Loucy (cell line): ENCODE results near the gene NEK9.

Experiments used
- H2AFZ ChIP-seq: fragments of 200-600 bp; sonication (generic); 2 replicates; pipeline ENCODE4 v1.6.0; 2016; ENCODE audit warnings: antibody characterized with exemption, mild to moderate bottlenecking, low read length, moderate library complexity
- H3F3A ChIP-seq: fragments of 200-600 bp; 2 replicates; pipeline ENCODE4 v1.6.0; 2016; ENCODE audit warnings: antibody characterized with exemption, low read depth, mild to moderate bottlenecking
- H3K27me3 ChIP-seq: fragments of 200-600 bp; sonication (generic); 2 replicates; pipeline ENCODE4 v1.6.1; 2014; ENCODE audit warnings: low read length, mild to moderate bottlenecking; ENCODE audit not compliant: insufficient read depth, poor library complexity, severe bottlenecking
- H3K36me3 ChIP-seq: fragments of 200-600 bp; sonication (generic); 2 replicates; pipeline ENCODE4 v1.6.1; 2016; ENCODE audit warnings: low read length; ENCODE audit not compliant: insufficient read depth
- H3K4me1 ChIP-seq: fragments of 200-600 bp; sonication (generic); 2 replicates; pipeline ENCODE4 v1.5.1; 2014; ENCODE audit warnings: low read length, mild to moderate bottlenecking; ENCODE audit not compliant: insufficient read depth, poor library complexity, severe bottlenecking
- H3K4me2 ChIP-seq: fragments of 200-600 bp; sonication (generic); 2 replicates; pipeline ENCODE4 v1.6.0; 2014; ENCODE audit warnings: antibody characterized with exemption, low read length, low read depth, mild to moderate bottlenecking; ENCODE audit not compliant: poor library complexity, severe bottlenecking
- H3K4me3 ChIP-seq: fragments of 200-600 bp; sonication (generic); 2 replicates; pipeline ENCODE4 v1.5.1; 2014; ENCODE audit warnings: low read length, mild to moderate bottlenecking, mixed read lengths; ENCODE audit not compliant: poor library complexity, severe bottlenecking
- H3K79me2 ChIP-seq: fragments of 200-600 bp; sonication (generic); 2 replicates; pipeline ENCODE4 v1.6.1; 2014; ENCODE audit warnings: low read length; ENCODE audit not compliant: insufficient read depth
- H3K9ac ChIP-seq: fragments of 200-600 bp; sonication (generic); 2 replicates; pipeline ENCODE4 v1.6.0; 2014; ENCODE audit warnings: mild to moderate bottlenecking, low read depth, low read length, moderate library complexity; ENCODE audit not compliant: poor library complexity, severe bottlenecking
- H3K9me2 ChIP-seq: fragments of 200-600 bp; sonication (generic); replicated peaks from 2 replicates; pipeline ENCODE4 v1.6.1; 2016; ENCODE audit warnings: low read depth, low read length, mixed read lengths
- H3K9me3 ChIP-seq: fragments of 200-600 bp; sonication (generic); 2 replicates; pipeline ENCODE4 v1.6.1; 2014; ENCODE audit warnings: mild to moderate bottlenecking, antibody characterized with exemption, low read length, low read depth; ENCODE audit not compliant: insufficient read depth
- H4K20me1 ChIP-seq: fragments of 200-600 bp; sonication (generic); 2 replicates; pipeline ENCODE4 v1.6.0; 2014; ENCODE audit warnings: antibody characterized with exemption, low read length, mild to moderate bottlenecking; ENCODE audit not compliant: insufficient read depth, poor library complexity, severe bottlenecking
- CTCF ChIP-seq: fragments of 200-600 bp; sonication (generic); conservative IDR thresholded peaks from 2 replicates; pipeline ENCODE4 v1.5.1; 2014; ENCODE audit warnings: mild to moderate bottlenecking, antibody characterized with exemption, low read length
- EZH2phosphoT487 ChIP-seq: fragments of 200-600 bp; IDR thresholded peaks from 2 replicates; pipeline ENCODE4 v1.6.1; 2018; ENCODE audit warnings: antibody characterized with exemption, mild to moderate bottlenecking, moderate library complexity, borderline replicate concordance

The NEK9 gene

DNA sequence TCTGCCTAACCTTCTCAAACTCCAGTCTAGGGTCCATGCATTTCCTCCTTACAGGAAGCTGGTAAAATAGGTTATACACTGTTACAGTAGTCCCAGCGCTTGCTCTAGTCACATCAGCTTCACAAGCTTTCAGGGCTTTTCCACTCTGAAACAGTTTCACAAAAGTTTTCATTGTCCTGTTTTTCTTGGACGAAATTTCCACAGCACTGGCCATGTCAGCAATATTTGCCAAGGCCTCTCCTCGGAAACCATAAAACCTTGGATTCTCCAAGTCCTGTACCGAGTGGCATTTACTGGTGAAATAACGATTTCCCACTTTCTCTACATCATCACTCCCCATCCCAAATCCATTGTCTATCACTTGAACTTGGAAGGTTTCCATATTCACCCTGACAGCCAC lies 77.7 kb downstream of the NEK9 start:
- peaks cover 25% of the 10 kb centered on the region for H3K4me1 ChIP-seq
- H3K9ac ChIP-seq = peak overlapping the region; percentile 1
- H3K9me3 ChIP-seq = no peaks in the 10 kb centered on the region
- TF ChIP-seq EZH2phosphoT487 = no peak
- TF ChIP-seq CTCF = no peak
- no peak overlapping the region for H2AFZ ChIP-seq
- H3F3A ChIP-seq = 0 out of 2 replicates have a peak, but pooled peaks cover 12% of the 10 kb centered on the region
- H3K4me3 ChIP-seq = no peak overlapping the region
- no peaks in the 10 kb centered on the region for H3K27me3 ChIP-seq
- H3K4me2 ChIP-seq = peak overlapping the region; percentile 80
- no peaks in the 10 kb centered on the region for H3K9me2 ChIP-seq
- H3K79me2 ChIP-seq = peaks cover 20% of the 10 kb centered on the region
- H3K36me3 ChIP-seq = no peaks in the 10 kb centered on the region
- H4K20me1 ChIP-seq = peaks cover 5% of the 10 kb centered on the region

GRCh38 chr14:75048101-75048500 lies 78.7 kb downstream of the NEK9 start:
- no peak overlapping the region for H3K4me3 ChIP-seq
- no peak overlapping the region for H3K4me2 ChIP-seq
- 0 out of 2 replicates have a peak, but pooled peaks cover 11% of the 10 kb centered on the region for H3F3A ChIP-seq
- no peak overlapping the region for H3K9ac ChIP-seq
- H3K4me1 ChIP-seq = peaks cover 28% of the 10 kb centered on the region
- no peaks in the 10 kb centered on the region for H3K9me2 ChIP-seq
- H4K20me1 ChIP-seq = peaks cover 5% of the 10 kb centered on the region
- H3K27me3 ChIP-seq = no peaks in the 10 kb centered on the region
- H2AFZ ChIP-seq = no peak overlapping the region
- no peaks in the 10 kb centered on the region for H3K9me3 ChIP-seq
- peaks cover 20% of the 10 kb centered on the region for H3K79me2 ChIP-seq
- H3K36me3 ChIP-seq = no peaks in the 10 kb centered on the region
- TF ChIP-seq EZH2phosphoT487 (no peak), CTCF (no peak)

GRCh38 chr14:75047506-75047905 lies 79.3 kb downstream of the NEK9 start:
- Histone ChIP-seq H3K4me2 (no peak overlapping the region), H3K27me3 (no peaks in the 10 kb centered on the region), H3K9me3 (no peaks in the 10 kb centered on the region), H3K79me2 (peaks cover 20% of the 10 kb centered on the region), H3K4me1 (peaks cover 28% of the 10 kb centered on the region), H3K4me3 (no peak overlapping the region), H4K20me1 (peaks cover 5% of the 10 kb centered on the region), H3K9me2 (no peaks in the 10 kb centered on the region), H2AFZ (no peak overlapping the region), H3K36me3 (no peaks in the 10 kb centered on the region), H3K9ac (no peak overlapping the region), H3F3A (0 out of 2 replicates have a peak, but pooled peaks cover 5% of the 10 kb centered on the region)
- no peak for TF ChIP-seq CTCF
- TF ChIP-seq EZH2phosphoT487 = no peak
